H1 (cell line): ENCODE measurements around the gene AK8. TPM values are rescaled to one million over a fixed set of nuclear protein-coding genes. Genes with fewer than 3 reads are reported as not detected.

Experiments used
- CTCF ChIA-PET: fragments of 300-600 bp; sonication (Branson Sonifier 250); formaldehyde crosslinking; loops from one replicate; lab custom pipeline; 2021; ENCODE audit not compliant: partially characterized antibody; lab: Charles Lee
- POLR2A ChIA-PET: fragments of 300-600 bp; sonication (Branson Sonifier 250); formaldehyde crosslinking; loops from one replicate; lab custom pipeline; 2021; ENCODE audit warnings: inconsistent platforms; ENCODE audit not compliant: partially characterized antibody; lab: Charles Lee
- DNase-seq, 2 experiments: peaks; one replicate each; pipeline versions ENCODE4 v3.0.0 to v3.0.0-alpha.2; 2010 to 2022; ENCODE audit warnings: low spot score in 2 of 2, low read depth in 1 of 2, mixed read lengths in 1 of 2
- FAIRE-seq: peaks from 2 replicates; lab custom pipeline; 2011; peaks lifted over from hg19 to GRCh38; lab: Jason Lieb, UNC
- H2AFZ ChIP-seq: 2 replicates; pipeline ENCODE4 v1.8.1; 2012; ENCODE audit warnings: low read length, inconsistent platforms
- H2AK5ac ChIP-seq: 2 replicates; pipeline ENCODE4 v1.6.1; 2013; ENCODE audit warnings: low read depth, low read length
- H2BK120ac ChIP-seq: replicated peaks from 2 replicates; pipeline ENCODE3; 2013; ENCODE audit warnings: low read depth, low read length, inconsistent platforms
- H2BK12ac ChIP-seq: 2 replicates; pipeline ENCODE4 v1.6.1; 2013; ENCODE audit warnings: low read depth, low read length
- H2BK15ac ChIP-seq: 2 replicates; pipeline ENCODE4 v1.6.1; 2013; ENCODE audit warnings: low read length
- H2BK20ac ChIP-seq: 2 replicates; pipeline ENCODE4 v1.6.1; 2013; ENCODE audit warnings: low read length
- H2BK5ac ChIP-seq: 2 replicates; pipeline ENCODE4 v1.6.1; 2013; ENCODE audit warnings: low read depth, low read length
- H3K14ac ChIP-seq: 2 replicates; pipeline ENCODE4 v1.6.1; 2013; ENCODE audit warnings: inconsistent platforms; ENCODE audit not compliant: insufficient read length
- H3K18ac ChIP-seq: 2 replicates; pipeline ENCODE4 v1.6.1; 2013; ENCODE audit warnings: low read length; ENCODE audit errors: extremely low read depth
- H3K23ac ChIP-seq: 2 replicates; pipeline ENCODE4 v1.6.1; 2013; ENCODE audit warnings: inconsistent platforms; ENCODE audit not compliant: insufficient read length
- H3K23me2 ChIP-seq: 2 replicates; pipeline ENCODE4 v1.6.1; 2013; ENCODE audit warnings: low read depth, low read length
- H3K27ac ChIP-seq: 2 replicates; pipeline ENCODE4 v1.6.1; 2011; ENCODE audit warnings: low read depth, low read length, inconsistent platforms
- H3K27me3 ChIP-seq, 4 experiments: replicated peaks in 1 of 4; 1 replicate in 1 of 4; 2 replicates in 3 of 4; pipeline versions ENCODE4 v1.6.1 to v1.8.1; 2011 to 2013; ENCODE audit warnings: low read length in 3 of 4, mild to moderate bottlenecking in 3 of 4, inconsistent platforms in 2 of 4, mixed read lengths in 2 of 4, moderate library complexity in 1 of 4; ENCODE audit not compliant: control insufficient read depth in 3 of 4, insufficient read depth in 3 of 4; ENCODE audit errors: extremely low read depth in 1 of 4
- H3K36me3 ChIP-seq, 4 experiments: 2 replicates each; pipeline versions ENCODE4 v1.6.1 to v1.8.1; 2011 to 2013; ENCODE audit warnings: mild to moderate bottlenecking in 4 of 4, low read length in 3 of 4, moderate library complexity in 2 of 4, control low read depth in 1 of 4, inconsistent platforms in 1 of 4; ENCODE audit not compliant: insufficient read depth in 4 of 4, control insufficient read depth in 2 of 4
- H3K4ac ChIP-seq: replicated peaks from 2 replicates; pipeline ENCODE3; 2013; ENCODE audit warnings: low read length, low read depth, mixed read lengths, inconsistent platforms; ENCODE audit not compliant: insufficient read length
- H3K4me1 ChIP-seq, 4 experiments: replicated peaks in 1 of 4; 1 replicate in 1 of 4; 2 replicates in 3 of 4; pipeline versions ENCODE4 v1.6.1 to v1.8.1; 2011 to 2013; ENCODE audit warnings: low read length in 3 of 4, inconsistent platforms in 2 of 4, mixed read lengths in 1 of 4; ENCODE audit not compliant: insufficient read depth in 4 of 4, control insufficient read depth in 3 of 4
- H3K4me2 ChIP-seq, 2 experiments: 2 replicates each; pipeline versions ENCODE4 v1.6.1 to v1.8.1; 2011 to 2013; ENCODE audit warnings: low read depth in 2 of 2, low read length in 2 of 2, control low read depth in 1 of 2, inconsistent platforms in 1 of 2, mild to moderate bottlenecking in 1 of 2; ENCODE audit not compliant: insufficient read depth in 1 of 2
- H3K4me3 ChIP-seq, 4 experiments: fragments of 200-600, 300-600 bp in 1 of 4; sonication (generic), shearing (Covaris generic), sonication (Bioruptor Twin) in 1 of 4; 2 replicates each; pipeline versions ENCODE4 v1.5.1 to v1.8.1; 2011 to 2016; ENCODE audit warnings: low read length in 4 of 4, low read depth in 3 of 4, control low read depth in 2 of 4, inconsistent platforms in 2 of 4, mild to moderate bottlenecking in 2 of 4, mixed read lengths in 1 of 4, moderate library complexity in 1 of 4; ENCODE audit not compliant: insufficient read depth in 2 of 4; ENCODE audit errors: extremely low read depth in 1 of 4
- H3K56ac ChIP-seq: replicated peaks from 2 replicates; pipeline ENCODE3; 2013; ENCODE audit warnings: low read depth, mild to moderate bottlenecking, mixed read lengths, low read length, inconsistent platforms; ENCODE audit not compliant: insufficient read length
- H3K79me1 ChIP-seq: 2 replicates; pipeline ENCODE4 v1.6.1; 2013; ENCODE audit warnings: low read depth, low read length, control low read depth
- H3K79me2 ChIP-seq, 2 experiments: 2 replicates each; pipeline versions ENCODE4 v1.6.1 to v1.8.1; 2012 to 2013; ENCODE audit warnings: low read length in 2 of 2, mild to moderate bottlenecking in 2 of 2, inconsistent platforms in 1 of 2; ENCODE audit not compliant: insufficient read depth in 2 of 2, control insufficient read depth in 1 of 2
- H3K9ac ChIP-seq, 4 experiments: replicated peaks in 1 of 4; 1 replicate in 1 of 4; 2 replicates in 3 of 4; pipeline versions ENCODE4 v1.6.1 to v1.8.1; 2011 to 2013; ENCODE audit warnings: low read depth in 3 of 4, low read length in 3 of 4, control low read depth in 2 of 4, mild to moderate bottlenecking in 2 of 4, moderate library complexity in 2 of 4, inconsistent platforms in 1 of 4; ENCODE audit errors: extremely low read depth in 1 of 4
- H3K9me3 ChIP-seq, 2 experiments: 2 replicates each; pipeline versions ENCODE4 v1.6.1 to v1.8.1; 2012 to 2013; ENCODE audit warnings: mild to moderate bottlenecking in 2 of 2, moderate library complexity in 2 of 2, control low read depth in 1 of 2, inconsistent platforms in 1 of 2, low read depth in 1 of 2, low read length in 1 of 2, mixed read lengths in 1 of 2; ENCODE audit not compliant: insufficient read depth in 2 of 2
- H4K20me1 ChIP-seq, 2 experiments: replicated peaks in 1 of 2; 2 replicates each; pipeline versions ENCODE3 to v1.8.1; 2011 to 2013; ENCODE audit warnings: inconsistent platforms in 2 of 2, low read length in 2 of 2, mild to moderate bottlenecking in 1 of 2; ENCODE audit not compliant: insufficient read depth in 2 of 2, control insufficient read depth in 1 of 2
- H4K5ac ChIP-seq: 2 replicates; pipeline ENCODE4 v1.6.1; 2013; ENCODE audit warnings: low read length, low read depth, mixed read lengths, inconsistent platforms; ENCODE audit not compliant: insufficient read length
- H4K8ac ChIP-seq: 2 replicates; pipeline ENCODE4 v1.8.0; 2013; ENCODE audit warnings: mild to moderate bottlenecking, moderate library complexity, low read length, inconsistent platforms; ENCODE audit not compliant: insufficient read depth; ENCODE audit errors: extremely low read depth
- H4K91ac ChIP-seq: replicated peaks from 2 replicates; pipeline ENCODE3; 2013; ENCODE audit warnings: low read length, mixed read lengths, inconsistent platforms; ENCODE audit not compliant: insufficient read length
- JUND ChIP-seq: IDR thresholded peaks from 2 replicates; pipeline ENCODE4 v1.6.1; 2011; ENCODE audit warnings: mild to moderate bottlenecking, improper control_type of control experiment, low read length
- WGBS, 2 experiments: shearing (Covaris generic) in 1 of 2; methylation state at CpG; one replicate each; pipeline versions ENCODE4 v1.1.6 to v1.1.7; 2013 to 2015; ENCODE audit warnings: low lambda C conversion rate in 2 of 2, mixed read lengths in 2 of 2, inconsistent platforms in 1 of 2, low coverage in 1 of 2, missing lambda C conversion rate in 1 of 2; ENCODE audit not compliant: insufficient replicate concordance in 2 of 2, insufficient coverage in 1 of 2, insufficient read length in 1 of 2; ENCODE audit errors: extremely low coverage in 1 of 2, missing lambda C conversion rate in 1 of 2; 5-methylcytosine and 5-hydroxymethylcytosine counted together
- polyA plus RNA-seq, 7 experiments: library from polyadenylated mRNA; depleted of rRNA in 3 of 7; stranded (reverse) in 5 of 7; unstranded in 2 of 7; fragments of >200 nt in 5 of 7; fragments of 200-250 nt in 2 of 7; gene quantifications; 1 replicate in 5 of 7; 2 replicates in 1 of 7; 4 replicates in 1 of 7; pipeline versions ENCODE4 v1.2.1 to v1.2.3, GENCODE V29; 2011 to 2013; ENCODE audit warnings: missing spikeins in 2 of 7, mixed read lengths in 2 of 7
- total RNA-seq: library from RNA; stranded (reverse); fragmentation: NEBNext Ultra II Directional; extraction: Animal tissue kit (Norgen Biotek cat#: 25700); gene quantifications from 2 replicates; pipeline ENCODE4 v1.2.1, GENCODE V29; 2021

AK8 gene
- total and polyA plus RNA-seq, 2 of the 8 experiments (the other 6 are each of a cell fraction or from before 2014, with no cell fraction given) = 0.35 to 0.48 TPM

DNA sequence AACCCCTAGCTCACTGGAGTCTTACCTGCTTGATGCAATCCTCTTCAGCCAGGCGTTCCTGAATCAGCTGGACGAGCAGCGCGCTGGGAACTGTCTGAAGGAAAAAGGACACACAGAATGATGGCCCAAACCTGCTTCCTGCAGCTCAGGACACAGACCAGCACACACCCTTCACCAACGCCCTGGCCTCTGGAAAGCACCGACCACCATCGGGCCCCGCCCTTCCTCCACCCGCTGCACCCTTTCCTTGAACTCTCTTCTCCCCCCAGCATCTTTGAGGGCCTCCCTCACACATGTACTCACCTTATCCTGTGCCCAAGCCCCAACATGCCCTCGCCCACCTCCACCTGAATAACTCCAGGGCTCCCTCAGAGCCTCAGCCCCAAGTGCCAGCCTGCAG is 23.3 kb downstream of the AK8 start:
- Histone ChIP-seq H3K79me2 (no peaks in the 10 kb centered on the region), H2BK12ac (no peak overlapping the region), H2BK20ac (no peak overlapping the region), H3K4me2 (no peak overlapping the region), H2AK5ac (0 out of 2 replicates have a peak overlapping the region, but pooled peaks have one; percentile 53), H3K36me3 (no peaks in the 10 kb centered on the region), H3K27me3 (no peaks in the 10 kb centered on the region; a peak in 2 of 7 replicates), H3K4me1 (peaks cover 0 to 20% (median 9%) of the 10 kb centered on the region in 4 experiments; a peak in 6 of 7 replicates), H3K18ac (no peak overlapping the region), H3K4ac (no peak overlapping the region), H3K27ac (no peak overlapping the region), H4K8ac (no peak overlapping the region), H3K9ac (no peak overlapping the region), H4K5ac (no peak overlapping the region), H4K20me1 (no peaks in the 10 kb centered on the region), H2BK15ac (no peak overlapping the region), H3K23me2 (no peaks in the 10 kb centered on the region), H3K79me1 (no peaks in the 10 kb centered on the region), H2BK120ac (no peak overlapping the region), H2BK5ac (no peak overlapping the region), H3K56ac (no peak overlapping the region), H3K23ac (no peak overlapping the region), H3K4me3 (no peak overlapping the region), H4K91ac (no peak overlapping the region), H2AFZ (no peak overlapping the region), H3K9me3 (no peaks in the 10 kb centered on the region), H3K14ac (no peak overlapping the region)
- POLR2A ChIA-PET = no interaction called here
- TF ChIP-seq JUND = no peak
- WGBS, 2 experiments = 94% methylated on average over 10 of the region's 10 CpGs; no CpG with 5 or more reads in 1 of the 2 experiments
- FAIRE-seq (no peak), DNase-seq (no peak)
- CTCF ChIA-PET = interaction anchor here (1.0 to 1.3 kb wide), 2 partner anchors 10 to 46 kb away, joined by 4 read pairs; no protein-coding TSS in a partner anchor
